SK-N-SH treated with all-trans-retinoic acid at 6 μM for 48 hours (cell line): Measurements from ENCODE around the gene ACE.

Experiments used
- ATAC-seq: fragments of 200-7000 bp; cut with Tn5 transposase; 3 replicates; pipeline ENCODE4 v1.9.1; 2020; ENCODE audit warnings: mild to moderate bottlenecking, moderate library complexity
- ARNTL ChIP-seq: fragments of 450-650 bp; formaldehyde crosslinking; IDR thresholded peaks from 2 replicates; pipeline ENCODE4 v1.5.0; 2020; ENCODE audit warnings: low read depth, mild to moderate bottlenecking, moderate library complexity, borderline replicate concordance
- BACH2 ChIP-seq: fragments of 250-450 bp; sonication (Bioruptor Pico); IDR thresholded peaks from 2 replicates; pipeline ENCODE4 v1.9.0; 2021; ENCODE audit warnings: mild to moderate bottlenecking, borderline replicate concordance
- CREB5 ChIP-seq: fragments of 250-450 bp; sonication (Bioruptor Pico); IDR thresholded peaks from 2 replicates; pipeline ENCODE4 v1.5.1; 2020; ENCODE audit warnings: low read depth, mild to moderate bottlenecking, moderate library complexity
- CSDC2 ChIP-seq: fragments of 250-450 bp; sonication (Bioruptor Pico); IDR thresholded peaks from 2 replicates; pipeline ENCODE4 v1.5.0; 2020; ENCODE audit warnings: mild to moderate bottlenecking, moderate library complexity
- ESRRG ChIP-seq: fragments of 250-450 bp; sonication (Bioruptor Pico); IDR thresholded peaks from 2 replicates; pipeline ENCODE4 v1.6.1; 2021; ENCODE audit warnings: mild to moderate bottlenecking
- GLIS3 ChIP-seq: fragments of 250-450 bp; sonication (Bioruptor Pico); IDR thresholded peaks from 2 replicates; pipeline ENCODE4 v1.5.0; 2020; ENCODE audit warnings: mild to moderate bottlenecking, moderate library complexity
- ISL1 ChIP-seq: fragments of 250-450 bp; sonication (Bioruptor Pico); IDR thresholded peaks from 2 replicates; pipeline ENCODE4 v2.1.2; 2022; ENCODE audit warnings: mild to moderate bottlenecking, moderate library complexity
- OSR1 ChIP-seq: fragments of 250-450 bp; sonication (Bioruptor Pico); IDR thresholded peaks from 2 replicates; pipeline ENCODE4 v1.8.0; 2022; ENCODE audit warnings: moderate library complexity, mild to moderate bottlenecking, inconsistent platforms
- PATZ1 ChIP-seq: fragments of 250-450 bp; sonication (Bioruptor Pico); IDR thresholded peaks from 2 replicates; pipeline ENCODE4 v1.8.0; 2020; ENCODE audit warnings: mild to moderate bottlenecking, moderate library complexity, borderline replicate concordance
- POU6F1 ChIP-seq: fragments of 250-450 bp; sonication (Bioruptor Pico); IDR thresholded peaks from 2 replicates; pipeline ENCODE4 v1.8.0; 2021; ENCODE audit warnings: low read depth, mild to moderate bottlenecking, moderate library complexity, borderline replicate concordance
- PPARA ChIP-seq: fragments of 250-450 bp; sonication (Bioruptor Pico); IDR thresholded peaks from 2 replicates; pipeline ENCODE4 v1.5.0; 2020; ENCODE audit warnings: mild to moderate bottlenecking, borderline replicate concordance
- RARB ChIP-seq: fragments of 250-450 bp; sonication (Bioruptor Pico); IDR thresholded peaks from 2 replicates; pipeline ENCODE4 v1.8.0; 2021; ENCODE audit warnings: mild to moderate bottlenecking, moderate library complexity
- SNAI2 ChIP-seq: fragments of 250-450 bp; sonication (Bioruptor Pico); IDR thresholded peaks from 2 replicates; pipeline ENCODE4 v1.5.0; 2020; ENCODE audit warnings: mild to moderate bottlenecking, moderate library complexity
- TCF4 ChIP-seq: fragments of 250-450 bp; sonication (Bioruptor Pico); IDR thresholded peaks from 2 replicates; pipeline ENCODE4 v1.8.0; 2021; ENCODE audit warnings: mild to moderate bottlenecking, moderate library complexity, borderline replicate concordance
- TOX ChIP-seq: fragments of 250-450 bp; sonication (Bioruptor Pico); IDR thresholded peaks from 2 replicates; pipeline ENCODE4 v1.8.0; 2021; ENCODE audit warnings: mild to moderate bottlenecking, moderate library complexity, borderline replicate concordance
- TSHZ2 ChIP-seq: fragments of 250-450 bp; sonication (Bioruptor Pico); IDR thresholded peaks from 2 replicates; pipeline ENCODE4 v1.5.0; 2020; ENCODE audit warnings: mild to moderate bottlenecking, moderate library complexity
- ZC3H10 ChIP-seq: fragments of 250-450 bp; sonication (Bioruptor Pico); IDR thresholded peaks from 2 replicates; pipeline ENCODE4 v1.5.1; 2021; ENCODE audit warnings: mild to moderate bottlenecking, moderate library complexity
- ZFP3 ChIP-seq: fragments of 250-450 bp; sonication (Bioruptor Pico); IDR thresholded peaks from 2 replicates; pipeline ENCODE4 v1.5.0; 2020; ENCODE audit warnings: mild to moderate bottlenecking, moderate library complexity
- ZFP30 ChIP-seq: fragments of 450-650 bp; formaldehyde crosslinking; IDR thresholded peaks from 2 replicates; pipeline ENCODE4 v1.5.0; 2022; ENCODE audit warnings: mild to moderate bottlenecking, moderate library complexity
- ZNF565 ChIP-seq: fragments of 450-650 bp; formaldehyde crosslinking; conservative IDR thresholded peaks from 2 replicates; pipeline ENCODE4 v1.5.0; 2020; ENCODE audit warnings: low read depth, mild to moderate bottlenecking, moderate library complexity
- ZNF70 ChIP-seq: fragments of 450-650 bp; formaldehyde crosslinking; IDR thresholded peaks from 2 replicates; pipeline ENCODE4 v1.5.0; 2020; ENCODE audit warnings: mild to moderate bottlenecking, moderate library complexity
- ZNF8 ChIP-seq: fragments of 450-650 bp; formaldehyde crosslinking; IDR thresholded peaks from 2 replicates; pipeline ENCODE4 v1.5.0; 2020; ENCODE audit warnings: mild to moderate bottlenecking, moderate library complexity

The ACE gene

GRCh38 chr17:63447471-63448009, 29.3 kb upstream of the ACE start (continued):
- no peak for TF ChIP-seq PATZ1 (CRISPR knock-in tag)
- TF ChIP-seq ZFP30, result no peak

GRCh38 chr17:63448655-63449054, 28.2 kb upstream of the ACE start:
- TF ChIP-seq ESRRG, result no peak
- no peak for TF ChIP-seq OSR1
- TF ChIP-seq, all 23 proteins: peak for 0
- ATAC-seq, result no peak

GRCh38 chr17:63450551-63450950, 26.3 kb upstream of the ACE start:
- TF ChIP-seq POU6F1 (CRISPR knock-in tag) (no peak), TOX (CRISPR knock-in tag) (no peak), CSDC2 (CRISPR knock-in tag) (no peak), ZFP3 (CRISPR knock-in tag) (no peak), ZNF70 (CRISPR knock-in tag) (no peak), ZNF565 (CRISPR knock-in tag) (no peak), ARNTL (CRISPR knock-in tag) (no peak)
- ATAC-seq, result no peak

GRCh38 chr17:63451150-63451549, 25.7 kb upstream of the ACE start:
- TF ChIP-seq BACH2, result no peak
- TF ChIP-seq ARNTL (CRISPR knock-in tag), result no peak
- TF ChIP-seq ZFP30, result no peak
- no peak for TF ChIP-seq SNAI2 (CRISPR knock-in tag)
- TF ChIP-seq GLIS3 (CRISPR knock-in tag), result no peak
- no peak for TF ChIP-seq ESRRG
- no peak for TF ChIP-seq PPARA (CRISPR knock-in tag)
- no peak for TF ChIP-seq TCF4 (CRISPR knock-in tag)
- no peak for TF ChIP-seq ZNF8 (CRISPR knock-in tag)
- no peak for TF ChIP-seq RARB (CRISPR knock-in tag)
- no peak for TF ChIP-seq ZNF565 (CRISPR knock-in tag)
- TF ChIP-seq ZC3H10 (CRISPR knock-in tag), result no peak
- no peak for TF ChIP-seq ZFP3 (CRISPR knock-in tag)
- TF ChIP-seq OSR1, result no peak
- no peak for TF ChIP-seq ISL1 (CRISPR knock-in tag)
- no peak for TF ChIP-seq CREB5 (CRISPR knock-in tag)
- TF ChIP-seq TSHZ2, result no peak
- no peak for TF ChIP-seq CSDC2 (CRISPR knock-in tag)
- no peak for TF ChIP-seq POU6F1 (CRISPR knock-in tag)
- ATAC-seq, result no peak
